ENCODE measurements around the gene CEP170B.
"Not testable (repeated sequence)": the region's sequence is repeated elsewhere in the genome, so short reads cannot be mapped to it uniquely, and the experiment has no call there.

CEP170B gene

DNA sequence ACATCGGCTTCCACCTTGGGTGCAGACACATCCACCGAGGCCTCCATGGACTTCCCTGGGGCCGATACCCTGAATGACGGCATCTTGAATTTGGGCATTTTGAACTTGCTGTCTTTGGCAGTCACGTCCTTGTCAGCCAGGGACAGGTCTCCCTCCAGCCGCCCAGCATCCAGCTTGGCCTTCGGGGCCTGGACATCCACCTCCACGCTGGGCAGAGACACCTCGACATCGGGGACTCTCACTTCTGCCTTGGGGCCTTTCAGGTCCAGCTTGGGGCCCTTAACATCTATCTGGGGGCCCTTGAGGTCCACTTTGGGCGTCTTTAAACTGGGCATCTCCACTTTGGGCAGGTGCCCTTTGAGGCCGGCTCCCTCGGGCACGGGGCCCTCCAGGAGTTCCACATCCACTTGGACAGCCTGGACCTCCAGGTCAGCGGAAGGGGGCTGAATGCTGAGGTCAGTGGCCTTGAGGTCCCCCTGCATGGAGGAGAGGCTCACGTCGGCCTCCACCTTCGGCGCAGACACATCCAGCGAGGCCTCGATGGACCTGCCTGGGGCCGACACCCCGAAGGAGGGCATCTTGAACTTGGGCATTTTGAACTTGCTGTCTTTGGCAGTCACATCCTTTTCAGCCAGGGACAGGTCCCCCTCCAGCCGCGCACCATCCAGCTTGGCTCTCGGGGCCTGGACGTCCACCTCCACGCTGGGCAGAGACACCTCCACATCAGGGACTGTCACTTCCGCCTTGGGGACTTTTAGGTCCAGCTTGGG lies 79.6 kb downstream of the CEP170B start:
- DNase-seq: not testable (repeated sequence)

- DNase-seq: not testable (repeated sequence)
Measured at GRCh38 chr14:104945266-104945665, 80.2 kb downstream of the CEP170B start.
